ENCODE measurements around the gene CCR6.

Gene CCR6

GRCh38 chr6:167093922-167094432, 28.9 kb upstream of the CCR6 start:
- TF ChIP-seq CTCF (IDR thresholded peaks at IDR 0.05; ENCODE audit: low read length, missing control alignments), result no peak
- no peak for DNase-seq (ENCODE audit: low read depth)
- no peak overlapping the region for H3K4me3 ChIP-seq (replicated peaks; ENCODE audit: low read depth, low read length)

- DNase-seq (ENCODE audit: low read depth), result peak; percentile 16
- H3K4me3 ChIP-seq (replicated peaks; ENCODE audit: low read depth, low read length), result no peak overlapping the region
- TF ChIP-seq CTCF (IDR thresholded peaks at IDR 0.05; ENCODE audit: low read length, missing control alignments), result no peak
These were observed 28.5 kb upstream of the CCR6 start for GRCh38 chr6:167094436-167094819.

- no peak overlapping the region for H3K4me3 ChIP-seq (replicated peaks; ENCODE audit: low read depth, low read length)
- DNase-seq (ENCODE audit: low read depth), result no peak
- no peak for TF ChIP-seq CTCF (IDR thresholded peaks at IDR 0.05; ENCODE audit: low read length, missing control alignments)
These were observed 27.9 kb upstream of the CCR6 start for GRCh38 chr6:167094820-167095637.

GRCh38 chr6:167095888-167096287, 27.0 kb upstream of the CCR6 start:
- no peak for TF ChIP-seq CTCF (IDR thresholded peaks at IDR 0.05; ENCODE audit: low read length, missing control alignments)
- no peak for DNase-seq (ENCODE audit: low read depth)

GRCh38 chr6:167096991-167097390, 25.9 kb upstream of the CCR6 start:
- no peak for DNase-seq (ENCODE audit: low read depth)
- H3K4me3 ChIP-seq (replicated peaks; ENCODE audit: low read depth, low read length), result no peak overlapping the region
- no peak for TF ChIP-seq CTCF (IDR thresholded peaks at IDR 0.05; ENCODE audit: low read length, missing control alignments)

More at GRCh38 chr6:167095888-167096287, 27.0 kb upstream of the CCR6 start:
- no peak overlapping the region for H3K4me3 ChIP-seq (replicated peaks; ENCODE audit: low read depth, low read length)

- no peak overlapping the region for H3K4me3 ChIP-seq (replicated peaks; ENCODE audit: low read depth, low read length)
- TF ChIP-seq CTCF (IDR thresholded peaks at IDR 0.05; ENCODE audit: low read length, missing control alignments), result no peak
- no peak for DNase-seq (ENCODE audit: low read depth)
These were observed 25.1 kb upstream of the CCR6 start for GRCh38 chr6:167097770-167098169.

GRCh38 chr6:167098825-167099225, 24.1 kb upstream of the CCR6 start:
- TF ChIP-seq CTCF (IDR thresholded peaks at IDR 0.05; ENCODE audit: low read length, missing control alignments), result no peak
- H3K4me3 ChIP-seq (replicated peaks; ENCODE audit: low read depth, low read length), result no peak overlapping the region
- DNase-seq (ENCODE audit: low read depth), result no peak

Measured in fibroblast of pulmonary artery (primary cell).